IMR-90 (cell line): ENCODE results near the gene ABLIM3. TPM values are rescaled to one million over a fixed set of nuclear protein-coding genes. Genes with fewer than 3 reads are reported as not detected.
A peak's percentile ranks its signal among the peaks of the same experiment; 100 is the strongest.

Experiments used
- ATAC-seq: fragments of 200-7000 bp; cut with Tn5 transposase; 2 replicates; pipeline ENCODE4 v1.9.1; 2020; ENCODE audit warnings: low read depth, mild to moderate bottlenecking, moderate library complexity
- BruUV-seq: library from RNA; stranded (reverse); fragments of 400-500 nt; replicated peaks from 2 replicates; lab custom pipeline; 2021; lab: Mats Ljungman, UMichigan
- CTCF ChIA-PET: fragments of 300-600 bp; formaldehyde crosslinking; extraction: SDS; loops from one replicate; lab custom pipeline; 2021; ENCODE audit warnings: antibody characterized with exemption; lab: Yijun Ruan, JAX
- POLR2A ChIA-PET: fragments of 300-600 bp; sonication (Branson Sonifier 250); formaldehyde crosslinking; loops from one replicate; lab custom pipeline; 2022; ENCODE audit warnings: antibody characterized with exemption; ENCODE audit not compliant: unreplicated experiment; lab: Charles Lee
- DNase-seq: peaks from one replicate; pipeline ENCODE4 v3.0.0; 2013
- H2AFZ ChIP-seq: replicated peaks from 2 replicates; pipeline ENCODE3; 2013; ENCODE audit warnings: low read length, mild to moderate bottlenecking; ENCODE audit not compliant: poor library complexity
- H2AK5ac ChIP-seq: 2 replicates; pipeline ENCODE4 v1.6.1; 2013; ENCODE audit warnings: low read depth, low read length, inconsistent platforms
- H2AK9ac ChIP-seq: replicated peaks from 2 replicates; pipeline ENCODE3; 2013; ENCODE audit warnings: mild to moderate bottlenecking, low read depth, low read length, moderate library complexity; ENCODE audit not compliant: poor library complexity
- H2BK120ac ChIP-seq: 2 replicates; pipeline ENCODE4 v1.6.1; 2013; ENCODE audit warnings: low read depth, low read length, inconsistent platforms
- H2BK15ac ChIP-seq: 3 replicates; pipeline ENCODE4 v1.6.1; 2013; ENCODE audit warnings: low read depth, low read length, inconsistent platforms
- H2BK20ac ChIP-seq: 2 replicates; pipeline ENCODE4 v1.6.1; 2013; ENCODE audit warnings: low read depth, mild to moderate bottlenecking, inconsistent platforms, low read length, moderate library complexity
- H2BK5ac ChIP-seq: 2 replicates; pipeline ENCODE4 v1.6.1; 2013; ENCODE audit warnings: mild to moderate bottlenecking, low read depth, low read length, inconsistent platforms; ENCODE audit not compliant: poor library complexity, severe bottlenecking
- H3K14ac ChIP-seq: replicated peaks from 2 replicates; pipeline ENCODE4 v1.6.1; 2013; ENCODE audit warnings: low read depth, low read length, inconsistent platforms
- H3K18ac ChIP-seq: 2 replicates; pipeline ENCODE4 v1.6.1; 2013; ENCODE audit warnings: low read depth, low read length, control low read depth
- H3K23ac ChIP-seq: 2 replicates; pipeline ENCODE4 v1.6.1; 2013; ENCODE audit warnings: low read depth, low read length, inconsistent platforms
- H3K27ac ChIP-seq: 2 replicates; pipeline ENCODE4 v1.5.1; 2013; ENCODE audit warnings: mild to moderate bottlenecking, control low read depth, low read length; ENCODE audit not compliant: insufficient read depth
- H3K27me3 ChIP-seq: 2 replicates; pipeline ENCODE4 v1.6.1; 2013; ENCODE audit warnings: low read length; ENCODE audit not compliant: control insufficient read depth, insufficient read depth
- H3K36me3 ChIP-seq: 2 replicates; pipeline ENCODE4 v1.6.1; 2013; ENCODE audit warnings: low read length, mixed read lengths; ENCODE audit not compliant: control insufficient read depth, insufficient read depth
- H3K4ac ChIP-seq: 2 replicates; pipeline ENCODE4 v1.6.1; 2013; ENCODE audit warnings: low read depth, low read length, inconsistent platforms
- H3K4me1 ChIP-seq: 2 replicates; pipeline ENCODE4 v1.6.1; 2013; ENCODE audit warnings: low read length, mixed read lengths; ENCODE audit not compliant: control insufficient read depth, insufficient read depth
- H3K4me2 ChIP-seq: 2 replicates; pipeline ENCODE4 v1.6.1; 2013; ENCODE audit warnings: low read depth, mild to moderate bottlenecking, control low read depth, low read length, moderate library complexity
- H3K4me3 ChIP-seq: 2 replicates; pipeline ENCODE4 v1.5.1; 2013; ENCODE audit warnings: low read depth, mild to moderate bottlenecking, control low read depth, low read length, moderate library complexity; ENCODE audit not compliant: insufficient read depth
- H3K56ac ChIP-seq: 2 replicates; pipeline ENCODE4 v1.6.1; 2013; ENCODE audit warnings: low read length, inconsistent platforms; ENCODE audit not compliant: insufficient read depth; ENCODE audit errors: extremely low read depth
- H3K79me1 ChIP-seq, 2 experiments: 2 replicates each; pipeline ENCODE4 v1.6.1; 2013; ENCODE audit warnings: low read length in 2 of 2, inconsistent platforms in 1 of 2, low read depth in 1 of 2
- H3K9ac ChIP-seq: 2 replicates; pipeline ENCODE4 v1.6.1; 2013; ENCODE audit warnings: low read depth, low read length, control low read depth
- H3K9me1 ChIP-seq: 2 replicates; pipeline ENCODE4 v1.6.1; 2013; ENCODE audit warnings: low read length, inconsistent platforms; ENCODE audit not compliant: insufficient read depth
- H3K9me3 ChIP-seq: 2 replicates; pipeline ENCODE4 v1.6.1; 2013; ENCODE audit warnings: low read length; ENCODE audit not compliant: control insufficient read depth, insufficient read depth
- H4K20me1 ChIP-seq: 2 replicates; pipeline ENCODE4 v1.6.1; 2013; ENCODE audit warnings: low read length, inconsistent platforms; ENCODE audit not compliant: insufficient read depth
- H4K5ac ChIP-seq: 2 replicates; pipeline ENCODE4 v1.6.1; 2013; ENCODE audit warnings: mild to moderate bottlenecking, low read depth, low read length, control low read depth
- H4K8ac ChIP-seq, 2 experiments: 2 replicates each; pipeline ENCODE4 v1.6.1; 2013; ENCODE audit warnings: low read depth in 2 of 2, low read length in 2 of 2, control low read depth in 1 of 2, inconsistent platforms in 1 of 2
- H4K91ac ChIP-seq: 2 replicates; pipeline ENCODE4 v1.6.1; 2013; ENCODE audit warnings: low read depth, low read length, inconsistent platforms; ENCODE audit not compliant: insufficient read depth
- BHLHE40 ChIP-seq: fragments of 150-350 bp; IDR thresholded peaks from 2 replicates; pipeline ENCODE4 v1.6.1; 2016; ENCODE audit warnings: mild to moderate bottlenecking, low read depth, low read length
- CEBPB ChIP-seq: IDR thresholded peaks from 2 replicates; pipeline ENCODE4 v1.6.1; 2012; ENCODE audit warnings: low read depth, low read length, improper control_type of control experiment
- CHD1 ChIP-seq: IDR thresholded peaks from 2 replicates; pipeline ENCODE4 v1.6.1; 2012; ENCODE audit warnings: low read depth, low read length, improper control_type of control experiment
- ELK1 ChIP-seq: fragments of 150-350 bp; IDR thresholded peaks from 2 replicates; pipeline ENCODE4 v1.6.1; 2016; ENCODE audit warnings: low read depth, mild to moderate bottlenecking, low read length, moderate library complexity, borderline replicate concordance
- FOS ChIP-seq: fragments of 150-350 bp; IDR thresholded peaks from 2 replicates; pipeline ENCODE4 v1.6.1; 2016; ENCODE audit warnings: low read depth, low read length
- MAZ ChIP-seq: IDR thresholded peaks from 2 replicates; pipeline ENCODE4 v1.6.1; 2012; ENCODE audit warnings: low read depth, mild to moderate bottlenecking, low read length, improper control_type of control experiment, moderate library complexity, borderline replicate concordance
- MXI1 ChIP-seq: IDR thresholded peaks from 2 replicates; pipeline ENCODE4 v1.6.1; 2012; ENCODE audit warnings: low read depth, mild to moderate bottlenecking, low read length, moderate library complexity, borderline replicate concordance
- NFE2L2 ChIP-seq: fragments of 150-350 bp; IDR thresholded peaks from 2 replicates; pipeline ENCODE4 v1.6.1; 2016; ENCODE audit warnings: low read depth, mild to moderate bottlenecking, low read length
- POLR2A ChIP-seq: IDR thresholded peaks from 2 replicates; pipeline ENCODE4 v1.6.1; 2012; ENCODE audit warnings: mild to moderate bottlenecking, low read depth, low read length
- RAD21 ChIP-seq: IDR thresholded peaks from 2 replicates; pipeline ENCODE4 v1.6.1; 2012; ENCODE audit warnings: low read length, improper control_type of control experiment
- RCOR1 ChIP-seq: IDR thresholded peaks from 2 replicates; pipeline ENCODE4 v1.6.1; 2012; ENCODE audit warnings: mild to moderate bottlenecking, low read length, improper control_type of control experiment; ENCODE audit not compliant: insufficient replicate concordance
- RFX5 ChIP-seq: IDR thresholded peaks from 2 replicates; pipeline ENCODE4 v1.8.0; 2012; ENCODE audit warnings: low read depth, mild to moderate bottlenecking, low read length, moderate library complexity
- SMC3 ChIP-seq: fragments of 150-350 bp; IDR thresholded peaks from 2 replicates; pipeline ENCODE4 v1.6.1; 2016; ENCODE audit warnings: low read depth, mild to moderate bottlenecking, antibody characterized with exemption, low read length, moderate library complexity
- USF2 ChIP-seq: fragments of 150-350 bp; IDR thresholded peaks from 2 replicates; pipeline ENCODE4 v1.6.1; 2017; ENCODE audit warnings: mild to moderate bottlenecking, antibody characterized with exemption, low read length, low read depth
- WGBS, 2 experiments: methylation state at CpG; one replicate each; pipeline versions ENCODE4 v1.1.5 to v1.1.7; 2013; ENCODE audit warnings: missing lambda C conversion rate in 2 of 2; ENCODE audit not compliant: insufficient read length in 1 of 2; ENCODE audit errors: extremely low coverage in 2 of 2; 5-methylcytosine and 5-hydroxymethylcytosine counted together
- dilution Hi-C: fragments of 300-500 bp; cut with HindIII; formaldehyde crosslinking; loops from one replicate; pipeline ENCODE4 v1.14.3; 2018; ENCODE audit warnings: low sequenced_read_pairs; ENCODE audit not compliant: unreplicated experiment
- in situ Hi-C: fragments of 300-500 bp; cut with MboI; formaldehyde crosslinking; loops from 3 replicates; pipeline ENCODE4 v1.14.3; 2019; ENCODE audit warnings: low sequenced_read_pairs, inconsistent platforms, mixed read lengths
- intact Hi-C: fragments of 100-400 bp; cut with micrococcal nuclease; formaldehyde crosslinking; loops from 2 replicates; pipeline ENCODE4 v1.10.0; 2022
- polyA plus RNA-seq, 3 experiments: library from polyadenylated mRNA; depleted of rRNA; stranded (reverse); fragments of >200 nt; gene quantifications; 2 replicates each; pipeline ENCODE4 v1.2.3, GENCODE V29; 2012; ENCODE audit warnings: low replicate concordance in 1 of 3
- total RNA-seq: library from RNA; depleted of rRNA; stranded (reverse); fragments of >200 nt; gene quantifications from 2 replicates; pipeline ENCODE4 v1.2.3, GENCODE V29; 2012

Gene ABLIM3
- total and polyA plus RNA-seq, 2 of the 4 experiments (the other 2 are of a cell fraction), result 33.3 to 69.9 TPM

- dilution Hi-C loops, result no loop called here
- H3K56ac ChIP-seq, result peak overlapping the region; percentile 68
- H2BK20ac ChIP-seq, result peak overlapping the region; percentile 94
- ATAC-seq (peak; percentile 18), DNase-seq (peak; percentile 31)
- H4K8ac ChIP-seq, result peak overlapping the region; percentile 31 to 60; a peak in 3 of 4 replicates
- H3K27me3 ChIP-seq, result no peaks in the 10 kb centered on the region
- H3K9ac ChIP-seq, result no peak overlapping the region
- peak overlapping the region; percentile 55 for H3K27ac ChIP-seq
- peak overlapping the region; percentile 87 for H3K23ac ChIP-seq
- no peak overlapping the region for H2AK9ac ChIP-seq
- no peak overlapping the region for H2AFZ ChIP-seq
- H2BK120ac ChIP-seq, result peak overlapping the region; percentile 96
- peak overlapping the region; percentile 0; the same call in 1 of the 2 replicates for H3K4me2 ChIP-seq
- H3K14ac ChIP-seq, result peak overlapping the region; percentile 80
- peaks cover 17% of the 10 kb centered on the region for H3K9me1 ChIP-seq
- H4K20me1 ChIP-seq, result no peaks in the 10 kb centered on the region
- peaks cover 16% of the 10 kb centered on the region for H3K4me1 ChIP-seq
- H2BK15ac ChIP-seq, result peak overlapping the region; percentile 86; the same call in 2 of the 3 replicates
- WGBS, 2 experiments, result no CpG with 5 or more reads among the region's 6 CpGs
- in situ Hi-C loops, result no loop called here
- peak overlapping the region; percentile 95 for H3K4ac ChIP-seq
- H3K4me3 ChIP-seq, result no peak overlapping the region
- peak overlapping the region; percentile 17; the same call in 1 of the 2 replicates for H4K5ac ChIP-seq
- H2AK5ac ChIP-seq, result peak overlapping the region; percentile 87
- peak overlapping the region; percentile 86 for H2BK5ac ChIP-seq
- ChIA-PET CTCF (interaction anchor here (0.6 to 1.0 kb wide), 2 partner anchors 86 to 393 kb away, joined by 4 to 8 read pairs; no protein-coding TSS in a partner anchor), POLR2A (no interaction called here)
- no TSS peak for BruUV-seq
- peak overlapping the region; percentile 25; the same call in 1 of the 2 replicates for H3K18ac ChIP-seq
- peaks cover 0 to 6% of the 10 kb centered on the region in 2 experiments; a peak in 1 of 4 replicates for H3K79me1 ChIP-seq
- peak overlapping the region; percentile 80 for H4K91ac ChIP-seq
- H3K9me3 ChIP-seq, result no peaks in the 10 kb centered on the region
- intact Hi-C loops, result loop anchor here (5.0 kb wide), 1 partner anchor 132 kb away; no protein-coding TSS in a partner anchor
- no peaks in the 10 kb centered on the region for H3K36me3 ChIP-seq
- TF ChIP-seq BHLHE40, result no peak
- no peak for TF ChIP-seq ELK1
- no peak for TF ChIP-seq RAD21
- no peak for TF ChIP-seq FOS
- no peak for TF ChIP-seq MXI1
- no peak for TF ChIP-seq MAZ
- TF ChIP-seq USF2, result no peak
- no peak for TF ChIP-seq POLR2A
- no peak for TF ChIP-seq RCOR1
- TF ChIP-seq SMC3, result no peak
- TF ChIP-seq NFE2L2, result no peak
- TF ChIP-seq CHD1, result no peak
- no peak for TF ChIP-seq CEBPB
- TF ChIP-seq RFX5, result no peak
These were observed 6.4 kb upstream of the ABLIM3 start for GRCh38 chr5:149134778-149135500.
